Right cardiac atrium (tissue), 5 donors: ENCODE results near the gene RGS8. TPM values are rescaled to one million over a fixed set of nuclear protein-coding genes. Genes with fewer than 3 reads are reported as not detected.

Experiments
- polyA plus RNA-seq: library from polyadenylated mRNA; stranded (reverse); fragments of 200-250 nt; gene quantifications from one replicate; pipeline ENCODE4 v1.2.3, GENCODE V29; 2013
- total RNA-seq, 4 donors: library from RNA; stranded (reverse); fragmentation: NEBNext Ultra II Directional; extraction: Animal tissue kit (Norgen Biotek cat#: 25700); gene quantifications; one replicate each; pipeline ENCODE4 v1.2.1, GENCODE V29; 2021
- donor health status: healthy with polysubstance abuse.
- donor health status: DM: no; HTN: yes; CAD: no.
- donor health status: DM: no; HTN: no; CAD: no.
- donor health status: DM: no; HTN: yes; CAD: no; lungs with severe emphysema.
- donor health status: DM: yes; HTN: yes; CAD: no.

RGS8 gene
- total and polyA plus RNA-seq, 5 donors = 0.02 to 0.33 TPM; not detected in 3

Other genes with a start within 250 kb of the RGS8 start
- not detected for gene RGSL1, start 234.4 kb downstream of the RGS8 start, total RNA-seq
- gene RGSL1, start 234.4 kb downstream of the RGS8 start, polyA plus RNA-seq = not detected
- 1 to 10 TPM; 3.7 to 5.7 (median 5.4) TPM for gene RNASEL, start 95.3 kb downstream of the RGS8 start, total RNA-seq
- 2.5 TPM for gene RNASEL, start 95.3 kb downstream of the RGS8 start, polyA plus RNA-seq
- 1 to 10 TPM in 1 of 4 donors, under 1 TPM in 3; 0.47 to 1.3 (median 0.72) TPM for gene RGS16, start 80.2 kb downstream of the RGS8 start, total RNA-seq
- 2.1 TPM for gene RGS16, start 80.2 kb downstream of the RGS8 start, polyA plus RNA-seq
- 1 to 10 TPM; 5.8 to 9.6 (median 9.4) TPM for gene NPL, start 105.2 kb upstream of the RGS8 start, total RNA-seq
- gene NPL, start 105.2 kb upstream of the RGS8 start, polyA plus RNA-seq = 3.2 TPM
- 10 to 100 TPM; 70.3 to 94.7 (median 75.5) TPM for gene DHX9, start 154.8 kb upstream of the RGS8 start, total RNA-seq
- gene DHX9, start 154.8 kb upstream of the RGS8 start, polyA plus RNA-seq = 41.3 TPM